HPDE6-E6E7 (cell line): ENCODE results near the gene UBXN6.

ENCODE experiments used
- DNase-seq: peaks from one replicate; pipeline ENCODE4 v3.0.0; 2011; ENCODE audit warnings: missing footprints; ENCODE audit errors: extremely low spot score

UBXN6 gene

GRCh38 chr19:4493104-4493928 lies 35.7 kb upstream of the UBXN6 start:
- no peak for DNase-seq

DNA sequence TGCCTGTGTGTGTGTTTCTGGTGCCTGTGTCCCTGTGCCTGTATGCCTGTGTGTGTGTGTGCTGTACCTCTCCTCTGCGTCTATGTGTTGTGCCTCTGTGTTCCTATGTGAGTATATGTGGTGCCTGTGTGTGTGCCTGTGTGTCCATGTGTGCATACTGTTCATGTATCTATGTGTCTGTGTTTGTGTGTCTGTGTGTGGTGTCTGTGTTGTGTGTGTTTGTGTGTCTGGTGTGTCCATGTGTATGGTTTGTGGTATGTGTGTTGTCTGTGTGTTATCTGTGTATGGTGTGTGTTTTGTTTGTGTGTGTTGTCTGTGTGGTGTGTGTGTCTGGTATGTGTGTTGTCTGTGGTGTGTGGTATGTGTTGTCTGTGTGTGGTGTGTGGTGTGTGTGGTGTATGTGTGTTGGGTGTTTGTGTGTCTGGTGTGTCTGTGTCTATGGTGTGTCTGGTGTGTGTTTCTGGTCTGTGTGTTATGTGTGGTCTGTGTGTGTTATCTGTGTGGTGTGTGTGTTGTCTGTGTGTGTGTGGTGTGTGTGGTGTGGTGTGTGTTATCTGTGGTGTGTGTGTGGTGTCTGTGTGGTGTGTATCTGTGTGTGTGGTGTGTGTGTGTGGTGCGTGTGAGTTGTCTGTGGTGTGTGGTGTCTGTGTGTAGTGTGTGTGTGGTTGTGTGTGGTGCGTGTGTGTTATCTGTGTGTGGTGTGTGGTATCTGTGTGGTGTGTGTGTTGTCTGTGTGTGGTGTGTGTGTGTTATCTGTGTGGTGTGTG lies 34.9 kb upstream of the UBXN6 start:
- no peak for DNase-seq

- no peak for DNase-seq
Measured at GRCh38 chr19:4491446-4491845, 33.9 kb upstream of the UBXN6 start.

DNA sequence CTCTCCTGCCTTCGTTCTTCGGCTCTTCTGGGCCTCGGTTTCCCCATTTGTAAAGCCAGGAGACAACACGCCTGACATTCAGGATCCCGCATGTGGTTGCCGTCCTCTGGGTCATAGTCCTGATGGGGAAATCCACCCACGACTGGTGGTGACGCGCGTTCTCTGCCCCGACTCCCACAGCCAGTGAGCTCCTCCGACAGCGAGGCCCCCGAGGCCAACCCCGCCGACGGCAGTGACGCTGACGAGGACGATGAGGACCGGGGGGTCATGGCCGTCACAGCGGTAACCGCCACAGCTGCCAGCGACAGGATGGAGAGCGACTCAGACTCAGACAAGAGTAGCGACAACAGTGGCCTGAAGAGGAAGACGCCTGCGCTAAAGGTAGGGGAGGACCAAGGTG lies 30.9 kb upstream of the UBXN6 start:
- no peak for DNase-seq

GRCh38 chr19:4487572-4487971 lies 30.0 kb upstream of the UBXN6 start:
- DNase-seq, result no peak

GRCh38 chr19:4483385-4483784 lies 25.8 kb upstream of the UBXN6 start:
- DNase-seq, result no peak

DNA sequence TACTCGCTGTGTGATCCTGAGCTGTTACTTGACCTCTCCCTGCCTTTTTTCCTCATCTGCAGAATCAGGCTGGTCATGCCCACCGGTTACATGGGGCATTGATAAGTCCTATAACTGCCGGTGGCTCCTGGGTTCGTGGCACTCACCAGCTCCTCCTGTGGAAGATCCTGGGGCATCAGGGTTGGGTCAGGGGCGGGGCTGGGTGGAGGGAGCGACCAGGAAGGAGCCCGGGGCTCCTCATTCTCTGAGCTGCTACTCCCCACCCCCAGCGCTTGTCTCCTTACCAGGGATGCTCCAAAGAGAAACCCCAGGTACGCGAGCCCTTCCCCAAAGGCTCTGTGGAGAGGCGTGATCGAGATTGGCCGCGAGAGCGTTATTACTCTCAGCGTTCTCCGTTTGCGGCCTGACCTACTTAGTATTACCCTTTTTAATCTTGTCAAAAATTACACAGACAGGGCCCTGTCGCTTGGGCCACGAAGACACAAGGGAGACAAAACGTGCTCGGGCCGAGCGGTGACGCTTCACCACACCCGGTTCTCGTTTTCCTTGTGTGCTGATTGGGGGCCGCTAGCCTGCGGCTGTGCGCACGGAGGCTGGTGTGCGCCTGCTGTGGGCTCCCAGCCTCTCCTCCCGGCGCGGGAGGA lies 25.2 kb upstream of the UBXN6 start:
- no peak for DNase-seq

GRCh38 chr19:4477034-4477801 lies 19.6 kb upstream of the UBXN6 start:
- no peak for DNase-seq

DNA sequence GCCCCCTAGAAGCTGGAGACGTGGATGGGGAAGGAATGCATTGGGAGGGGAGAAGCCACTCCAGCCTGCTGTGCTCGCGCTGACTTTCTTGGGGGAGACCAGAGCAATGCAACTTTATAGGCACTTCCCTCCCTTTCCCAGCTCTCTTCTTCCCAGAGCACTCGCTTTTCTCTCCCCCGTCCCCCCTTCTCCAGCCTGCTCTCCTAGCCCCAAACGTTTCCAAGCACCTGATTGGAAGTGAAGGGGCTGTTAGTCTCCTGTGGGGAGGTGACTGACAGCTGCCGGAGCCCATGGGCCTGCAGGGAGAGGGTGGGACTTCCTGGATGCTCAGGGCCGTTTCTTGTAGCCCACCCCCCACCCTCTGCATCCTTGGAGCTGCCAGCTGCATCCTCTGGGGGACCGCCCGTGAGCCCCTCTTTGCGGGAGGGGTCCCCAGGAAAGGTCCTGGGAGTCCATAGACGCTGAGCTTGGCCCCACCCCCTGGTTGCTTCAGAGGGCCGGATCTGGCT lies 17.0 kb upstream of the UBXN6 start:
- DNase-seq, result no peak

DNA sequence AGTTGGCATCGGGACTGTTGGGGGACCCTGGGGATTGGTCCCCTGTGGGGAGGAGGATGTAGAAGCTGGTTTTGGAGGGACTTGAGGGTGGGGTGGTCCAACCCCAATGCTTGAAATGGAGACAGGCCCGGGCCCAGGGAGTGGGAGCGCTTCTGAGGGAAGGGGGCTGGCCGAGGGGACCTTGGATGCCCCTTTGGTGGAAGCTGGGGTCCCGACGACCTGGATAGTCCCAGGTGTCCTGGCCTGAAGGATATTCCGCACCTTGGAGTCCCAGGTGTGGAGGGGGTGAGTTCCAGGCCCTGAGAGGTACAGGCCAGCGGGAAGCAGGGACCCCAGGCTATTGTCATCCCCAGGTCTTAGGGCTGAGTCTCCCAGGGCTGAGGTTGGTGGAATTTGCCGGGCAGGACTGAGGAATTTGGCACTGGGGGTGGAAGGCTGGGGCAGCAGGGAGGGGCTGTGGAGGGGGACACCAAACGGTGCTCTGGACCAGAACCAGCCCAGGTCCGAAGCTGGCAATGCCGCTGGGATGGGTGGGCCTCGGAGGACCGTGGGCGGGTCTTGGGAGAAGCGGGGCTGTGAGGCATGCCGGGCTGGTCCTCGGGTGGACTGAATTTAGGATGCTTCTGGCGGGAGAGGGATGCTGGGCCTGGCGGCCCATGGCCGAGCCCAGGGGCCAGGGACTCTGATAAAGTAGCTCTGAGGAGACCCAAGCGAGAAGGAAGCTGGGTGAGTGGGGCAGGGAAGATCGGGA lies 16.3 kb upstream of the UBXN6 start:
- DNase-seq, result no peak

DNA sequence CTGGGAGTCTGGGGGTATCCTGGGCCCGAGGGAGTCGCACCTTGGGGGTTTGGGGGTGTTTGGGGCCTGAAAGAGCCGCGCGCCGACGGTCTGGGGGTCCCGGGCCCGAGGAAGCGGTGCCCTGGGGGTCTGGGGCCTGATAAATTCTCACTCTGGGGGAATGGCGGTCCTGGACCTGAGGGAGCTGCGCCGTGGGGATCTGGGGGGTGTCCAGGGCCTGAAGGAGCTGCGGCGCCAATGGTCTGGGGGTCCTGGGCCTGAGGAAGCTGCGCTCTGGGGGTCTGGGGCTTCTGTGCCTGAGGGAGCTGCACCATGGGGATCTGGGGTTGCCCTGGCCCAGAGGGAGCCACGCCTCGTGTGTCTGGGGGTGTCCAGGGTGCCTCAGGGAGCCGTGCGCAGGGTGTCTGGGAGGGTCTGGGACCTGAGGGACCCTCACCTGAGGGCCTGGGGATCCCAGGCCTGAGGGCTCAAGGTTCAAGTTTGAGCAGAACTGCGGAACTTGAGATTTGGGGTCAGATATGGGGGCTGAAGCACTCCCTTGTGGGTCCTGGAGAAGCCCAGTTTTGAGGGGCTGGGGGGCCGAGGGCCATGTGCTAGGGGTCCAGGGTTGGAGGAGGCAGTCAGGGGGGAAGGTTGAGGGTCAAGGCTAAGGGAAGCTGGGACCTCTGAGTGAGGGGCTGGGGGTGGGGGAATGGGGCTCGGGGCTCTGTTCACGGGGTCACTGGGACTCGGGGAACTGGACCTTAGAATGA lies 15.6 kb upstream of the UBXN6 start:
- DNase-seq, result no peak

DNA sequence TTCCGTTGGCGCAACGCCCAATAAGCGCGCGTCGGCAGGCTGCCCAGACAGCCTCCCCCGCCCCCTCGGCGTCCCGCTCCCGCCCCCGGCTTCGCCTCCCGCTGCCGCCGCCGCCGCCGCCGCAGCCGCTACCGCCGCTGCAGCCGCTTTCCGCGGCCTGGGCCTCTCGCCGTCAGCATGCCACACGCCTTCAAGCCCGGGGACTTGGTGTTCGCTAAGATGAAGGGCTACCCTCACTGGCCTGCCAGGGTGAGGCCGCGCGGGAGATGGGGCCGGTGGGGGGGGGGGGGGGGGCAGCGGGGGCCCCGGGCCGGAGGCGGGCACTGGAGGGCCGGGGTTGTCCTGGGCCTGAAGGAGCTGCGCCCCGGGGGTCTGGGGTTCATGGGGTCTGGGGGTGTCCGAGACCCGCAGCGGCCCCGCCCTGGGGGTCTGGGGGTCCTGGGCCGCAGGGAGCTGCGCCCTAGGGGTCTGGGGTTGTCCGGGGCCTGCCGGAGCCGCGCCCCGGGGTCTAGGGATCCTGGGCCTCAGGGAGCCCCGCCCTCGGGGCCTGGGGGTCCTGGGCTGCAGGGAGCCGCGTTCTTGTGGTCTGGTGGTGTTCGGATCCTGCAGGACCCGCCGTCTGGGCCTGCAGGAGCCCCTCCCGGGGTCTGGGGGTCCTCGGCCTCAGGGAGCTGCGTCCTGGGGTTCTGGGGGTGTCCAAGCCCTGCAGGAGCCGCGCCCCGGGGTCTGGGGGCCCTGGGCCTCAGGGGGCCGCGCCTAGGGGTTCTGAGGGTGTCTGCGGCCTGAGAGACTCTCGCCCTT lies 14.8 kb upstream of the UBXN6 start, which contains the start of gene HDGFL2:
Gene HDGFL2, plus strand, starts transcription at position 124 of the 801 bp plus-strand sequence. Its CDS starts 54 bp downstream, at position 178.
- no peak for DNase-seq

GRCh38 chr19:4471403-4472173 lies 14.0 kb upstream of the UBXN6 start:
- peak; percentile 100 for DNase-seq

DNA sequence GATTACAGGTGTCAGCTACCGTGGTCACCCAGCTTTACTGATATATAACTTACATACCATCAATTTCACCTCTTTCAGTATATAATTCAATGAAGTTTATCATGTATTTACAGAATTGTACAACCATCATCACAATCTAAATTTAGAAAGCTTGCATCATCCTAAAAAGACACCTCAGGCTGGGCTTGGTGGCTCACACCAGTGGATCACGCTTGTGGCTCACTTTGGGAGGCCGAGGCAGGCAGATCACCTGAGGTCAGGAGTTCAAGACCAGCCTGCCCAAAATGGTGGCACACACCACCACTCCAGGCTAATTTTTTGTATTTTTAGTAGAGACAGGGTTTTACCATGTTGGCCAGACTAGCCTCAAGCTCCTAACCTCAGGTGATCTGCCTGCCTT lies 10.2 kb upstream of the UBXN6 start:
- DNase-seq, result no peak

GRCh38 chr19:4464815-4465581 lies 7.4 kb upstream of the UBXN6 start:
- DNase-seq, result no peak

- DNase-seq, result peak; percentile 36
Measured at GRCh38 chr19:4456843-4457653, 546 bp downstream of the UBXN6 start.

DNA sequence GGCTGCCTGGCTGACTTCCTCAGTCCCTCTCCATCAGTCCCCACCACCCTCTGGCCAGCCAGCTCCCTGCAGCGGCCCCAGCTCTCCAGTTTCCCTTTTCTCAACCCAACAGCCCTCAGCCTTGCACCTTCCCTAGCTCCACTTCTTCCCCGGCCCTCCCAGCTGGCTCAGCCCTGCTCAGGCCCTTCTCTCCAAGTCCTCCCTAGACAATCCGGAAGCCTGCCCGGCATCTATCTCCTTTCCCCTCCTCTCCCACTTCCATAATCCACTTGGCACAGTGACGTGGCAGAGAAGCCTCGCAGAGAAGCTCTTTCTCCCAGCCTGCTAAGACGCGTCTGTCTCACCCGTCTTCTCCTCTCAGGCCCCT lies 1.1 kb downstream of the UBXN6 start:
- peak; percentile 49 for DNase-seq
